ENCODE results near the gene TBC1D4.
"Not testable (repeated sequence)": the region's sequence is repeated elsewhere in the genome, so short reads cannot be mapped to it uniquely, and the experiment has no call there.

The TBC1D4 gene

GRCh38 chr13:75255653-75256052 is 226.3 kb downstream of the TBC1D4 start:
- H3K27ac Mint-ChIP-seq: no peak overlapping the region
- H3K9me3 Mint-ChIP-seq: no peaks in the 10 kb centered on the region
- H3K36me3 Mint-ChIP-seq: no peaks in the 10 kb centered on the region
- ATAC-seq (replicated peaks) (no peak), DNase-seq (no peak)
- no peaks in the 10 kb centered on the region for H3K4me1 Mint-ChIP-seq
- H3K27me3 Mint-ChIP-seq: peaks cover 10 to 25% of the 10 kb centered on the region in 2 donors
- H3K4me3 Mint-ChIP-seq: no peak overlapping the region

GRCh38 chr13:75255147-75255546 is 226.8 kb downstream of the TBC1D4 start:
- Mint-ChIP-seq H3K4me3 (no peak overlapping the region), H3K36me3 (no peaks in the 10 kb centered on the region), H3K27me3 (peaks cover 10 to 25% of the 10 kb centered on the region in 2 donors), H3K9me3 (no peaks in the 10 kb centered on the region), H3K27ac (no peak overlapping the region), H3K4me1 (no peaks in the 10 kb centered on the region)
- ATAC-seq (replicated peaks) (no peak), DNase-seq (no peak)

DNA sequence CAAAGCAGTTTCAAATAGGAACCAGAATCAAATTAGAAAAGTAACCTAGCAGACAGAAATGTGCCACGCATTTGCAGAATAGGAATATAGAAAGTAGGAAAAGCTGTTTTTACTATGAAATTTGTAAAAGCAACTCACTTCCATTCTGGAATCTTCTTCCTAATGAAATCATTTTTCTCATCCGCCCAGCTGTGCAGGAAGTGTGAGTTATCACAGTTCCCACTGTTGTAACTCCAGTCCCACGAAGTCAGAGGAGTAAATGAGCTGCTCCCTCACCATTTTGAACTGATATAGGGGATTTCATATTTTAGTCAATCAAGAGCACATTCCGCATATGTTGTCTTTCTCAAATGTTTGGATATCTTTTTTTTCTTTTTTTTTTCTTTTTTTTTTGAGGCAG is 230.8 kb downstream of the TBC1D4 start:
- H3K4me3 Mint-ChIP-seq: no peak overlapping the region
- H3K4me1 Mint-ChIP-seq: no peaks in the 10 kb centered on the region
- H3K27me3 Mint-ChIP-seq: peaks cover 10 to 19% of the 10 kb centered on the region in 2 donors
- no peaks in the 10 kb centered on the region for H3K36me3 Mint-ChIP-seq
- H3K9me3 Mint-ChIP-seq: peaks cover 0 to 2% of the 10 kb centered on the region in 2 donors
- no peak for ATAC-seq (replicated peaks)
- no peak for DNase-seq
- H3K27ac Mint-ChIP-seq: no peak overlapping the region

- no peak overlapping the region for H3K4me3 Mint-ChIP-seq
Measured at GRCh38 chr13:75250526-75251178, 231.3 kb downstream of the TBC1D4 start.

DNA sequence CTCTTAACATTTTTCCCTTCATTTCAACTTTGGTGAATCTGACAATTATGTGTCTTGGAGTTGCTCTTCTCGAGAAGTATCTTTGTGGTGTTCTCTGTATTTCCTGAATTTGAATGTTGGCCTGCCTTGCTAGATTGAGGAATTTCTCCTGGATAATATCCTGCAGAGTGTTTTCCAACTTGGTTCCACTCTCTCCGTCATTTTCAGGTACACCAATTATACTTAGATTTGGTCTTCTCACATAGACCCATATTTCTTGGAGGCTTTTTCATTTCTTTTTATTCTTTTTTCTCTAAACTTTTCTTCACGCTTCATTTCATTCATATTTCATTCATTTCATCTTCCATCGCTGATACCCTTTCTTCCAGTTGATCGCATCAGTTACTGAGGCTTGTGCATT is 236.4 kb downstream of the TBC1D4 start:
- not testable (repeated sequence) for H3K27me3 Mint-ChIP-seq; H3K36me3 Mint-ChIP-seq; H3K4me1 Mint-ChIP-seq; ATAC-seq (replicated peaks); DNase-seq; H3K27ac Mint-ChIP-seq; H3K4me3 Mint-ChIP-seq
- peaks cover 7 to 13% of the 10 kb centered on the region in 2 donors for H3K9me3 Mint-ChIP-seq

More at GRCh38 chr13:75250526-75251178, 231.3 kb downstream of the TBC1D4 start:
- Mint-ChIP-seq H3K27me3 (peaks cover 14 to 22% of the 10 kb centered on the region in 2 donors), H3K9me3 (peaks cover 3 to 5% of the 10 kb centered on the region in 2 donors), H3K36me3 (no peaks in the 10 kb centered on the region), H3K27ac (no peak overlapping the region), H3K4me1 (no peaks in the 10 kb centered on the region)
- no peak for DNase-seq
- ATAC-seq (replicated peaks): no peak

- not testable (repeated sequence) for ATAC-seq (replicated peaks); H3K27me3 Mint-ChIP-seq; DNase-seq
Measured at GRCh38 chr13:75240240-75240639, 241.7 kb downstream of the TBC1D4 start.

DNA sequence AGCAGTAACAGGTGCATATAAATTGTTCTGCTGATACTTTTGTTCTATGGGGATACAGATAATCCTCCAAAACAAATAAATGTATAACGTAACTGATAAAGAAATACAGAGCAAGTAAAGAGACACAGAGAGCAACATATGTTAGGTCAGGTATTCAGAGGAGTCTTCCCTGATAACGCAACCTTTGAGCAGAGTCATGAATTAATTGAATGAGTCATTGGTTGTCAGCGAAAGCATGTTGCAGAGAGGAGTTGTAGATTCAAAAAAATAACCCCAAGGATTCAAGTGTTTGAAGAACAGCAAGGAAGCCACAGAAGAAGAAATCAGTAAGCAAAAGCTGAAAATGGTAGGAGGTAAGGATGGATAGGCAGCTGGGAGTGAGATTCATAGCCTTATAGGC is 245.2 kb downstream of the TBC1D4 start:
- Mint-ChIP-seq H3K27ac (no peak overlapping the region), H3K4me3 (no peak overlapping the region), H3K9me3 (peaks cover 4 to 15% of the 10 kb centered on the region in 2 donors), H3K36me3 (no peaks in the 10 kb centered on the region), H3K4me1 (no peaks in the 10 kb centered on the region), H3K27me3 (no peaks in the 10 kb centered on the region)
- DNase-seq: no peak
- ATAC-seq (replicated peaks): no peak

More at GRCh38 chr13:75240240-75240639, 241.7 kb downstream of the TBC1D4 start:
- not testable (repeated sequence) for H3K4me3 Mint-ChIP-seq, H3K36me3 Mint-ChIP-seq, H3K27ac Mint-ChIP-seq, H3K4me1 Mint-ChIP-seq
- peaks cover 4 to 15% of the 10 kb centered on the region in 2 donors for H3K9me3 Mint-ChIP-seq

Measured in stimulated activated naive B cell treated with anti-CD40 and anti-IgM and Interleukin-4, amounts not matched to agents 10 μg/mL and 1 μg/mL and 100 μg/mL, for 72 hours (primary cell).